ENCODE data around the gene OPA1. TPM values are rescaled to one million over a fixed set of nuclear protein-coding genes. Genes with fewer than 3 reads are reported as not detected.
A peak's percentile ranks its signal among the peaks of the same experiment; 100 is the strongest.

The OPA1 gene, protein sequence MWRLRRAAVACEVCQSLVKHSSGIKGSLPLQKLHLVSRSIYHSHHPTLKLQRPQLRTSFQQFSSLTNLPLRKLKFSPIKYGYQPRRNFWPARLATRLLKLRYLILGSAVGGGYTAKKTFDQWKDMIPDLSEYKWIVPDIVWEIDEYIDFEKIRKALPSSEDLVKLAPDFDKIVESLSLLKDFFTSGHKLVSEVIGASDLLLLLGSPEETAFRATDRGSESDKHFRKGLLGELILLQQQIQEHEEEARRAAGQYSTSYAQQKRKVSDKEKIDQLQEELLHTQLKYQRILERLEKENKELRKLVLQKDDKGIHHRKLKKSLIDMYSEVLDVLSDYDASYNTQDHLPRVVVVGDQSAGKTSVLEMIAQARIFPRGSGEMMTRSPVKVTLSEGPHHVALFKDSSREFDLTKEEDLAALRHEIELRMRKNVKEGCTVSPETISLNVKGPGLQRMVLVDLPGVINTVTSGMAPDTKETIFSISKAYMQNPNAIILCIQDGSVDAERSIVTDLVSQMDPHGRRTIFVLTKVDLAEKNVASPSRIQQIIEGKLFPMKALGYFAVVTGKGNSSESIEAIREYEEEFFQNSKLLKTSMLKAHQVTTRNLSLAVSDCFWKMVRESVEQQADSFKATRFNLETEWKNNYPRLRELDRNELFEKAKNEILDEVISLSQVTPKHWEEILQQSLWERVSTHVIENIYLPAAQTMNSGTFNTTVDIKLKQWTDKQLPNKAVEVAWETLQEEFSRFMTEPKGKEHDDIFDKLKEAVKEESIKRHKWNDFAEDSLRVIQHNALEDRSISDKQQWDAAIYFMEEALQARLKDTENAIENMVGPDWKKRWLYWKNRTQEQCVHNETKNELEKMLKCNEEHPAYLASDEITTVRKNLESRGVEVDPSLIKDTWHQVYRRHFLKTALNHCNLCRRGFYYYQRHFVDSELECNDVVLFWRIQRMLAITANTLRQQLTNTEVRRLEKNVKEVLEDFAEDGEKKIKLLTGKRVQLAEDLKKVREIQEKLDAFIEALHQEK
- 109 TPM for total RNA-seq
- long read RNA-seq, full-length matches to known transcripts: 64 of 94 reads
- long read RNA-seq, partial matches to known transcripts: 13 of 94 reads
- long read RNA-seq, other reads (novel, unspliced or antisense): 17 of 94 reads

DNA sequence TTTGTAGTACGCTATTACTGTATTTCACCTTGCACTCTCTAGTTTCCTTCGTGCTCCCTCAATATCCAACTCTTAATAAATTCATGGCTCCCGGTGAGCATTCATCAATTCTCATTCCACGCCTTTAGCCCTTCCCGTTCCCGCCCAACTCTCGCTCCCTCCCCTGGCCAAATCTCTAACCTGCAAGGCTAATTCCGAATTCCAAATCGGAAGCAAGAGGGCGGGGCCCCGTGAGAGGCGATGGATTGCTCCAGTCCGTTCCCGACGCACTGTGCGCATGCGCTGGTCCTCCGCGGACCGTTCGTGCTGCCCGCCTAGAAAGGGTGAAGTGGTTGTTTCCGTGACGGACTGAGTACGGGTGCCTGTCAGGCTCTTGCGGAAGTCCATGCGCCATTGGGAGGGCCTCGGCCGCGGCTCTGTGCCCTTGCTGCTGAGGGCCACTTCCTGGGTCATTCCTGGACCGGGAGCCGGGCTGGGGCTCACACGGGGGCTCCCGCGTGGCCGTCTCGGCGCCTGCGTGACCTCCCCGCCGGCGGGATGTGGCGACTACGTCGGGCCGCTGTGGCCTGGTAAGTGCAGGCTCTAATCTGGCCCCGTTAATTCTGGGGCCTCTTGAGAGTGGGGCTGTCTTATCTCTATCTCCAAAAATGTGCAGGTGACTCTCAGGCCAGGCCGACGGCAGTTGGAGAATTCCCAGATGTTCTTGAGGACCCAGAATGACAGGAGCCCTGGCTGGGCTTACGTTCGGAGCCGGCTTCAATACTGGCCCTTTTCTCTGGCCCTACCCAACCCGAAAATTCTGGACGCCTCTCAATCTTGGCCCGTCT is at the start of gene OPA1:
Gene OPA1 (plus strand): TSS at position 368 of the 827 bp plus-strand sequence. CDS start 170 bp downstream, at position 538.
- intact Hi-C loops (cut with DNase I): no loop called here
- DNase-seq (ENCODE audit: low spot score): peak; percentile 97

DNA sequence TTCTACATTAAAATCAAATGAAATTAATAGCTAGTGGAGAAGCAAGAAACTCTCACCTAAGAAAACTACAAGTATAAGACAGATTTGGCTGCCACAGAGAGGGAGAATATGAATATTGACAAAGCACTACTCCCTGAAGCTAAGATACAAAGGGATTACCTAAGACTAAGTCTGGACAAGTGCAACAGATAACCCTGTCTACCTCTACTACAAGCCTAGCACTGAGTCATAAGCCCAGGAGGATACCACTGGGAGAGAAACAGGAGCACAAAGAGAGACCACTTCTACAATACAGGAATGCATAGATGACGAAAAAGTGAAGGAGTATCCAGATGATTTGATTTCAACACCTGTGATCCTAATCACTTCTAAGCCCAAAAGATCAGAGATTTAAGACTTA is 48.7 kb upstream of the OPA1 start:
- intact Hi-C loops (cut with DNase I): no loop called here

DNA sequence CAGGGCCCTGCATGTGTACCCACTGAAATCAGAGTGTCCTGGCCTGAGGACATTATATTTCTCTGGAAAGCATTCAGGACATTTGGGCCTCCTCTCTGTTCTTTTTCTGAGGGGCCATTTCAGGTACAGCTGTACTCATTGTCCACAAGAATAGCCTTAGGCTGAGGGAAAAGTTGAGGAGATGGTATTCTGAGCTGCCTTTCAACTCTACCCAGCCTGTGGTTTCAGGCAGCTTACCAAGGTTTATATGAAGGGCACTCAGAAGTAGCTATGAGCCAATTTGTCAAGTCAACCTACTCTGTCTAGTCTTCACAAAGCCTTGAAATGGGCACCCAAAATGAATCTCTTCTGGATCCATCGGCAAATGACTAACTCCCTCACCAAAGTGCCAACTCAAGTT is 47.7 kb upstream of the OPA1 start:
- no peak for DNase-seq (ENCODE audit: low spot score)
- intact Hi-C loops (cut with DNase I): no loop called here

More for the DNA sequence above, 48.7 kb upstream of the OPA1 start:
- no peak for DNase-seq (ENCODE audit: low spot score)

DNA sequence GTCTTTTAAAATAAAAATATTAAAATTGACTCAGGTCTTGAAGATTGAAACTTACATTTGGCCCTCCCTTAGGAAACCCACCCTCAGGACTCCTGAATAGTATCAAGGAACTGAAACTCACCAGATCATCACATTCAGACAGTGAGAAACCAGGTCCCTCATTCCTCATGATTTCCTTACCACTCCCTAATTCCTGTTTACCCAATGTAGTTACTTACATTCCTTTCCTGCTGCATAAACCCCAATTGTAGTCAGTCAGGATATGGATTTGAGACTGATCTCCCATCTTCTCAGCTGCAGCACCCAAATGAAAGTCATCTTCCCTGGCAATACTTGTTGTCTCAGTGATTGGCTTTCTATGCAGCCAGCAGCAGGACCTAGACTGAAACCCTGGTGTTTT is 46.9 kb upstream of the OPA1 start:
- no peak for DNase-seq (ENCODE audit: low spot score)
- intact Hi-C loops (cut with DNase I): no loop called here

DNA sequence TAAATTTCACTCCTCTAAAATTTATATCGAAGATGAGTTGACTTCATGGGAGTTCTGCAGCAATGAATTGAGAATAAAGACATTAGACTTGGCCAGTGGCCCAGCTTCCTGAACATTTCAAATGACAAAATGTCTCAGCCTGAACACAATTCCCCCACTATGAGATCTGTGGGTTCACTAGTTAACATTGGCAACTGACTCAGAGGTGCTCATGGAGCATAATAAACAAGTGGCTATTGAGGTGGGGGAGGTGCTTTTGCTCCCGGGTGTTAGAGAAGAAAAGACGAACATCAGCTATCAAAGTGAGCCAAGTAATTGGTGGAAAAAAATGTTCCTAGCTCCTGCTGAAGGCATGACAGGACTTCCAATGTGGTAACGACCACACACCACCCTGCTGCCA is 44.6 kb upstream of the OPA1 start:
- intact Hi-C loops (cut with DNase I): no loop called here

DNA sequence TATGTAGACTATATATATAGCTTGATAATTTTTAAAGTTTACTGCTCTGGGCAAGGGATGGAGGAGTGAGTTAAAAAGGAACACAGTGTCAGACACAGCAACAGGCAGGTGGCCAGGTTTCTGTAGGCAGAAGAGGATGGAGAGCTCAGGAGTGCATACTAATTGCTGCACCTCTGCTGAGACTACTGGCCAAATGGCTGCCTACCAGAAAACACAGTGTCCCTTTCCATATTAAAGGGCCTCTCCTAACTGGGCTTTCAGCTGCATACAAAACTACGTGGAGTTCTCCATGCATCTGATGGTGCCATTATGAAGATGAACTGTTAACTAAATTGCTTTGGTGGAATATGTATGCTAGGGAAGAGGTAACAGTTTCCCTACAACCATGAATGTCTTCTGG is 40.1 kb upstream of the OPA1 start:
- intact Hi-C loops (cut with DNase I): no loop called here

More for the DNA sequence above, 44.6 kb upstream of the OPA1 start:
- no peak for DNase-seq (ENCODE audit: low spot score)

DNA sequence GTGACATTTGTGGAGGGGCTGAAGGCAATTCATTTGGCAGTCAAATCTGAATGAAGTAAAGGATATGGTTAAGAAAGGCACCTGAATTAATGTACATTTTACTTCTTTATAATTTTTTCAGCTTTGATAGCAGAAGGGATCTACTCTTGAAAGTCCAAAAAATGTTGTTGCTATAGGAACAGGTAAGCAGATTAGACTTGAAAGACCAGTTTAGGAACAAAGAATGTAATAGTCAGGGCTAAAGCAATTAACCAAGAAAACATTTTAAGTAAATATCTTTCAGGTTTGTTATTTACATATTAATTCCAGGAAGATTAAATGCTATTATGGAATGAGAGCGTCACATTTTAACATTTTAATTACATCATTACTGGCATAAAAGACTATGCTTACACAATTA is 39.4 kb upstream of the OPA1 start:
- intact Hi-C loops (cut with DNase I): no loop called here
- no peak for DNase-seq (ENCODE audit: low spot score)

More for the DNA sequence above, 40.1 kb upstream of the OPA1 start:
- no peak for DNase-seq (ENCODE audit: low spot score)

DNA sequence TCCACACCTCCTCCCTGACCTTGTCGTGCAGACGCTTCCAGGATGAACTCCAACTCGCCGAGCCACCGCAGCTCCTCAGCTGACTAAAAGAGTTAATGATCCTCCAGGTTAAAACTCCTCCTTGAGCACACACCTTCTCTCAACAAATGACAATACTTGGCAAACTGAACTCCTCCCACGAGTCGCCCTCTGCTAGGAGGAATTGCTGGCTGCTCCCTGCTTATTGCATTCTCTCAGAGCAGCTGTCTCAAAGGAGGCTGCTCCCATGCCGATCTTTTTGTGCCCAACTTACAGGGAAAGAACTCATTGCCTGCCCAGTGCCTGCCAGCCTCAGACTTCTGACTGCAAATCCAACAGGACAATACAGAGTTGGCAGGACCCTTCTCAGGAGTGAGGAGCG is 38.2 kb upstream of the OPA1 start, which contains the start of gene ATP13A4:
Gene ATP13A4 (minus strand): TSS at position 85 of the 400 bp plus-strand sequence. CDS start 96 bp downstream, outside the sequence.
- intact Hi-C loops (cut with DNase I): no loop called here
- DNase-seq (ENCODE audit: low spot score): no peak

DNA sequence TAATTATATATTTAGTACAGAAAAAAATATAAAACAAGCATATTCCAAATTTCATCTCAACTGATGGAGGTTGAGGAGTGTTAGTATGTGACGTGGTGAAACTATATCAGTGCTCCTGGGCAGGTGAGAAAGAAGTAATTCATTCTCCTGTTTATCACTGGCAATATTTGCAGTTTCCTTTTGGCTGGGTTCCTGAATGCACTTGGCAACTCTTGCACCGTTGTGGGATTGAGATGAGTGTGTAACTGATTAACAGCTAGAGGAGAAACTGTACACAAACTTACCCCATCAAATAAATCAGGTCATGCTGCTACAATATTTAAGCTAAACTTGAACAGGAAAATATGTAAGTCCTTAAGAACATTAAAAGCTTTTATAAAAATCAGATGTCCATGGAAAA is 36.2 kb upstream of the OPA1 start:
- no peak for DNase-seq (ENCODE audit: low spot score)
- intact Hi-C loops (cut with DNase I): no loop called here

DNA sequence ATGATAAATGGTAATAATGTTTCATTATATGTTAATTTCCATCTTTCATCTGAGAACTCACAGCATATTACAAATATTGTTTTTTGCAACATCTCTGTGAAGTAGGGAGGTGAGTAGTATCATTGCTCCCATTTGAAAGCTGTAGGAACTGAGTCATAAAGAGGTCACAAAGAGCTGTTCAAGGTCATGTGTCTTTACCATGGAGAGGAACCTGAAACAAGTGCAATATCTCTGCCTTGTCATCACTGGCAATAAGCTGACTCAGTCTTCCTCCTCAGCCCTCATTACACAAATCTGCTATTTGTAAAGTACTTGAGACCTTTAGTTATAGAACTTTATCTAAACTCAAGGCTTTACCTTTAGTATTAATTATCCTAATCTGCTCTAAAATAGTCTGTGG is 33.9 kb upstream of the OPA1 start:
- DNase-seq (ENCODE audit: low spot score): no peak
- intact Hi-C loops (cut with DNase I): no loop called here

DNA sequence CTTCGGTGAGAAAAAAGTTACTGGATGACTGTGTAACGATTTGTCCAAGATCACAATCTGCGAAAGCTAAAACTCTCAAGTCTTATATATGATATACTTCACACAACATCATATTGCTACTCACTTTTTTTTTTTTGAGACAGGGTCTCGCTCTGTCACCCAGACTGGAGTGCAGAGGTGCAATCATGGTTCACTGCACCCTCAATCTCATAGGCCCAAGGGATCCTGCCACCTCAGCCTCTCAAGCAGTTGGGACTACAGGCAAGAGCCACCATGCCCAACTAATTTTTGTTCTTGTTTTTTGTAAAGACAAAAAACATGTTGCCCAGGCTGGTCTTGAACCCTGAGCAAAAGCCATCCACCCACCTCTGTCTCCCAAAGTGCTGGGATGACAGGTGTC is 32.9 kb upstream of the OPA1 start:
- intact Hi-C loops (cut with DNase I): loop anchor here (10.0 kb wide), 1 partner anchor 365 kb away; no protein-coding TSS in a partner anchor
- DNase-seq (ENCODE audit: low spot score): no peak

DNA sequence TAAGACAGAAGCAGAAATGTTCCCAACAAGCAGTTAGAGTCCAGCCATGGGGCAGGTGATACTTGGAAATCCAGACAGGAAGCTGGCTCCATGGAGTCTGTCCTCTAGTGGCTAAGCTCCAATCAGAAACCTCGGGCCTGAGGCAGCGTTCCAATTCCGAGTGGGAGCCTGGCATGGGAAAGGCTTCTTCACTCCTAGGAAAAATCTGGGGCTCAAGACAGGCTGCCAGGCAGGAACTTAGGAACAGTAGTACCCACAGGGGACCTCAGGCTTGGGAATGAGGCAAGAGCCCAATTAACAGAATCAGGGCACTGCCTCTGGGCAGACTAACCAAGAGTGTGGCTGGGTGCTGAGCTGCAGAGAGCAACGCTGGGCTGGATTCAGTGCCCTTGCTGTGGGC is 32.1 kb upstream of the OPA1 start:
- no peak for DNase-seq (ENCODE audit: low spot score)
- intact Hi-C loops (cut with DNase I): loop anchor here (10.0 kb wide), 1 partner anchor 366 kb away; no protein-coding TSS in a partner anchor

DNA sequence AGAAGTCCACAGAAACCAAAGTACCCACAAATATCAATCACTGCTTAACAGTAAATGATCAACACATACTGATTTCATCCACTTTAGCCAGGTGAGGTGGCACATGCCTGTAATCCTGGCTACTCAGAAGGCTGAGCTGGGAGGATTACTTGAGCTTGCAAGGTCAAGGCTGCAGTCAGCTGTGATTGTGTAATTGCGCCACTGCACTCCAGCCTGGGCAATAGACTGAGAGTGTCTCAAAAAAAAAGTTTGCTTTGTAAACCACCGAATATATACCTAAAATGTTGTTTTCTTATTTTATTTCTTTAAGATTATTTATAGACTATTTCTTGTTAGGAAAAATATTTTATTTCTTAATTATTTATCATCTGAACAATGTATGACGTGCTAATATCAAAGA is 29.6 kb upstream of the OPA1 start:
- no peak for DNase-seq (ENCODE audit: low spot score)
- intact Hi-C loops (cut with DNase I): loop anchor here (10.0 kb wide), 1 partner anchor 369 kb away; no protein-coding TSS in a partner anchor

DNA sequence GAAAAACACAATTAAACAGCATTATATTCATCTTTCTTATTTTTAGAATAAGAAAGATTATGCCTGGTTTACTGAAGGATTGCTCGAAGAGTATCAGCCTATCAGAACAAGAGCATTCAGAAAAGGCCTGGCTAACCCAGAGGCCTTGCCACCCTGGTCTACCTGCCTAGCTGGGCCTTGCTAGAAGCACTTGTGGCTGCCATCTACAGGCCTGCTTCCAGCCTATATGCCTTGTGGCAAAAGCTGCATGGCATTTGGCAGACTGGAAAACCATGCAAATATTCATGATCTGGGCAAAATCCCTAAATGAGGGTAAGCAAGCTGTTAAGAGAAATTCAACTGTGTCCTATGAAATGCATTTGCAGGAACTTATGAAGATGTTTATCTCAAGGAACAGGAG is 29.0 kb upstream of the OPA1 start:
- intact Hi-C loops (cut with DNase I): loop anchor here (10.0 kb wide), 1 partner anchor 369 kb away; no protein-coding TSS in a partner anchor
- DNase-seq (ENCODE audit: low spot score): no peak

DNA sequence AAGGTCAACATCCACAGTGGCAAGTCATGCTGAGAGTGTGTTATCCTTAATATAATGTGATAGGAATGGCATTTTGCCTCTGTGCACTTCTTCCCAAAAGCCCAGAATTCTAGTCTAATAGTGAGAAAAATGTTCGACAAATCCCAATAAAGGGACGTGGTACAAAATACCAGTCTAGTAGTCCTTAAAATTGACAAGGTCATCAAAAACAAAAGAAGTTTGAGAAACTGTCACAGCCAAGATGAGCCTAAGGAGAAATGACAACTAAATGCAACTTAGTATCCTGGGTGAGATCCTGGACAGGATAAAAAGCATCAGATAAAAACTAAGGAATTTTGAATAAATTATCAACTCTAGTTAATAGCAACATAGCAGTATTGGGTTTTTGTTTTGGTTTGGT is 23.9 kb upstream of the OPA1 start:
- DNase-seq (ENCODE audit: low spot score): no peak
- intact Hi-C loops (cut with DNase I): loop anchor here (10.0 kb wide), 1 partner anchor 374 kb away; no protein-coding TSS in a partner anchor

DNA sequence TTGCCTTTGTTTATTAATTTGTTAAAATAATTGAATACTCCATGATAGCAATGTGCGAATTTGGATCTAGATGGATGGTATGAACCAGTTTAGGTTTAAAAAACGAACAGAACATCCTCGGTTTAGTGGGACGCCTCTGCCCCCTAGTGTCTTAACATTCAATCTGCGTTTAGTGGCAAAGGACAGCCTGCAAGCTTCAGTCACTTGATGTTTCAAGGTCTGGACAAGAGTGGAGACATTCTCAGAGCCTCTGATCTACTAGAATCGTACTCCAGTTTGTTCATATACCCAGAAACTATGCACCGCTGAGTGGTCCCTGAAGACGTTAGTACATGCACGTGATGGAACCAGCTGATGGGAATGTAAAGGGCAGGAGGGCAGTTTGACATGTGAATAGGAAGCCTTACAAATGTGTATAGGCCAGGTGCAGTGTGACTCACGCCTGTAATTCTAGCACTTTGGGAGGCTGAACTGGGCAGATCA is 20.5 kb upstream of the OPA1 start:
- intact Hi-C loops (cut with DNase I): loop anchor here (2.0 to 10.0 kb wide), 5 partner anchors 110 to 1105 kb away; no protein-coding TSS in a partner anchor
- DNase-seq (ENCODE audit: low spot score): no peak

DNA sequence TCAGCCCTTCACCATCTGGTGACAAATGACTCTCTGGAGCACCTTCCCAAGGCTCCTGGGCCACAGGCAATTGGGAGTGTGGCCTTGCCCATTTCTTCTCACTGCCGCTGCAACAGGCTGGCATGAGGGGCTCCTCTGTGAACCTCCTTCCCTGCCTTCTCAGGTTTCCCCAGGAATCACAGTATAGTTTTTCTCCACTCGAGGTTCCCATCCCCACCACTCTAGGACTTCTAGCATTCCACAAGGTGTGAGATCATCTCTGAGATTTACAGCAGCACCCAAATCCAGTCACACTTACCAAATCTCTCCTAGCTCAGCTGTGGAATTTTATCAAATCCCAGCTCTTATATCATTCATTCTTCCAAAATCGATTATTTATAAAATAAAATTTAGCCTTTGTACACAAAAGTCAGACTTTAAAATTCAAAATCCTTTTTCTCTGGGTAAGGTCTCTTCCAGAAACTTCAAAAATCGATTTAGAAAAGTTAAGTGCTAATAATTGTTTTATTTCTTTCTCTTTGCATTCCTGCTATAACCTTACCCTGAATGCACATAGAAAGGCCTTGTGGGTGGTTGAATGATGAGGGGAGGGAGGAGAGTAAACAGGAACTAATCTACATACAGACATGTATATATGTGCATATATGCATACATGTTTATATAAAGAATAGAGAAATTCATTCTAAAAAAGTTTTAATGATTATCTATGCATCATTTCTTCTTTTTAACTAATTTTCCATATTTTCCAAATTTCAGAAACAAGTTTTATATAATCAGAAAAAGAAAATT is 19.4 kb upstream of the OPA1 start:
- intact Hi-C loops (cut with DNase I): loop anchor here (2.0 to 10.0 kb wide), 5 partner anchors 111 to 1106 kb away; no protein-coding TSS in a partner anchor

More for the DNA sequence above, 19.4 kb upstream of the OPA1 start:
- no peak for DNase-seq (ENCODE audit: low spot score)

All from cardiac septum (tissue), 1 donor.